ENCODE results near the gene LIFR. TPM values are rescaled to one million over a fixed set of nuclear protein-coding genes. Genes with fewer than 3 reads are reported as not detected.
A peak's percentile ranks its signal among the peaks of the same experiment; 100 is the strongest.

The LIFR gene
- total RNA-seq, 1 experiment from 2014 or later, result 7.8 TPM

GRCh38 chr5:38524022-38524421 is 32.4 kb downstream of the LIFR start:
- H2BK12ac ChIP-seq (ENCODE audit: insufficient read length, low read depth, low read length), result no peak overlapping the region
- no peak overlapping the region for H3K27ac ChIP-seq (ENCODE audit: insufficient read length, low read depth, low read length)
- Mint-ChIP-seq H3K36me3 (ENCODE audit: insufficient read depth in 1 of 3, low read depth in 3 of 3) (peaks cover 6 to 10% (median 8%) of the 10 kb centered on the region in 3 experiments), H3K9me3 (no peaks in the 10 kb centered on the region), H3K4me3 (no peak overlapping the region), H3K4me1 (peaks cover 11 to 21% of the 10 kb centered on the region in 2 experiments), H3K27ac (peak overlapping the region in 1 of 3 experiments; percentile 70; a peak in 1 of 7 replicates), H3K27me3 (ENCODE audit: low read depth) (no peaks in the 10 kb centered on the region)
- H2BK5ac ChIP-seq (ENCODE audit: insufficient read length, low read length), result no peak overlapping the region
- no peak overlapping the region for H3K14ac ChIP-seq (ENCODE audit: insufficient read depth, low read length)
- H2AK5ac ChIP-seq (ENCODE audit: insufficient read length, low read length), result no peak overlapping the region
- H2BK15ac ChIP-seq (ENCODE audit: low read depth, low read length), result no peak overlapping the region
- H3T11ph ChIP-seq (ENCODE audit: low read length), result no peak overlapping the region
- H2AFZ ChIP-seq (ENCODE audit: low read length), result no peak overlapping the region
- no peak overlapping the region for H3K23ac ChIP-seq (ENCODE audit: insufficient read length, low read depth, low read length)
- no peaks in the 10 kb centered on the region for H4K20me1 ChIP-seq (ENCODE audit: control insufficient read depth, insufficient read depth, insufficient read length)
- no peak for DNase-seq
- no peaks in the 10 kb centered on the region for H3K79me1 ChIP-seq (ENCODE audit: insufficient read depth, low read depth, low read length, poor library complexity, severe bottlenecking)
- H3K79me2 ChIP-seq (ENCODE audit: insufficient read depth, low read length), result no peaks in the 10 kb centered on the region
- no peaks in the 10 kb centered on the region for H3K9me3 ChIP-seq (ENCODE audit: control insufficient read depth, low read depth, low read length)
- no peak overlapping the region for H3K9ac ChIP-seq (ENCODE audit: extremely low read depth, insufficient read length, low read length)
- WGBS (ENCODE audit: extremely low coverage, insufficient read length, low lambda C conversion rate), result no CpG with 5 or more reads among the region's 3 CpGs
- no peaks in the 10 kb centered on the region for H3K27me3 ChIP-seq (ENCODE audit: insufficient read depth, low read length)
- H4K8ac ChIP-seq (replicated peaks; ENCODE audit: insufficient read length, low read depth, low read length), result no peak overlapping the region
- no peaks in the 10 kb centered on the region for H3K23me2 ChIP-seq (ENCODE audit: insufficient read length, low read depth, low read length, poor library complexity, severe bottlenecking)
- H3K18ac ChIP-seq (ENCODE audit: insufficient read length, low read depth, low read length), result no peak overlapping the region
- H2BK120ac ChIP-seq (ENCODE audit: low read depth, low read length, poor library complexity, severe bottlenecking), result no peak overlapping the region
- no peak overlapping the region for H2BK20ac ChIP-seq (ENCODE audit: low read depth, low read length, poor library complexity, severe bottlenecking)
- no peak overlapping the region for H4K91ac ChIP-seq (ENCODE audit: insufficient read length, low read depth, low read length)
- TF ChIP-seq CTCF (conservative IDR thresholded peaks at IDR 0.05), result no peak
- no peak overlapping the region for H3K4ac ChIP-seq (ENCODE audit: low read depth, low read length)
- H3K4me1 ChIP-seq (ENCODE audit: insufficient read depth, low read length), result peaks cover 2% of the 10 kb centered on the region; the same call in 1 of the 2 replicates
- H3K4me2 ChIP-seq (ENCODE audit: insufficient read depth, insufficient read length, low read length), result no peak overlapping the region
- H3K56ac ChIP-seq (ENCODE audit: insufficient read length, low read depth, low read length), result no peak overlapping the region
- no peak overlapping the region for H4K5ac ChIP-seq (ENCODE audit: insufficient read length, low read depth, low read length)

All from H9 (cell line).